Fibroblast of villous mesenchyme (primary cell): ENCODE measurements around the gene HBZ. TPM values are rescaled to one million over a fixed set of nuclear protein-coding genes. Genes with fewer than 3 reads are reported as not detected.
"Not testable (repeated sequence)": the region's sequence is repeated elsewhere in the genome, so short reads cannot be mapped to it uniquely, and the experiment has no call there.

ENCODE experiments used
- DNase-seq: peaks from one replicate; pipeline ENCODE4 v3.0.0-alpha.2; 2010; ENCODE audit warnings: low read depth
- H3K4me3 ChIP-seq: 2 replicates; pipeline ENCODE4 v1.5.1; 2011; ENCODE audit warnings: low read depth, mild to moderate bottlenecking, low read length
- total RNA-seq: library from RNA; depleted of rRNA; stranded (reverse); fragments of >200 nt; gene quantifications from 2 replicates; pipeline ENCODE4 v1.2.3, GENCODE V29; 2012
- TF ChIP-seq, protein P1 (sequence below): IDR thresholded peaks from 2 replicates; pipeline ENCODE4 v1.5.1; 2012; ENCODE audit warnings: low read depth, mild to moderate bottlenecking, low read length; ENCODE audit not compliant: insufficient read depth

Gene HBZ
- total RNA-seq, 1 donor = not detected

GRCh38 chr16:146646-147045 lies 5.8 kb upstream of the HBZ start:
- TF ChIP-seq, protein P1, sequence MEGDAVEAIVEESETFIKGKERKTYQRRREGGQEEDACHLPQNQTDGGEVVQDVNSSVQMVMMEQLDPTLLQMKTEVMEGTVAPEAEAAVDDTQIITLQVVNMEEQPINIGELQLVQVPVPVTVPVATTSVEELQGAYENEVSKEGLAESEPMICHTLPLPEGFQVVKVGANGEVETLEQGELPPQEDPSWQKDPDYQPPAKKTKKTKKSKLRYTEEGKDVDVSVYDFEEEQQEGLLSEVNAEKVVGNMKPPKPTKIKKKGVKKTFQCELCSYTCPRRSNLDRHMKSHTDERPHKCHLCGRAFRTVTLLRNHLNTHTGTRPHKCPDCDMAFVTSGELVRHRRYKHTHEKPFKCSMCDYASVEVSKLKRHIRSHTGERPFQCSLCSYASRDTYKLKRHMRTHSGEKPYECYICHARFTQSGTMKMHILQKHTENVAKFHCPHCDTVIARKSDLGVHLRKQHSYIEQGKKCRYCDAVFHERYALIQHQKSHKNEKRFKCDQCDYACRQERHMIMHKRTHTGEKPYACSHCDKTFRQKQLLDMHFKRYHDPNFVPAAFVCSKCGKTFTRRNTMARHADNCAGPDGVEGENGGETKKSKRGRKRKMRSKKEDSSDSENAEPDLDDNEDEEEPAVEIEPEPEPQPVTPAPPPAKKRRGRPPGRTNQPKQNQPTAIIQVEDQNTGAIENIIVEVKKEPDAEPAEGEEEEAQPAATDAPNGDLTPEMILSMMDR = no peak
- H3K4me3 ChIP-seq = no peak overlapping the region
- DNase-seq = no peak

GRCh38 chr16:149024-149660 lies 3.3 kb upstream of the HBZ start:
- TF ChIP-seq, protein P1 = no peak
- DNase-seq = peak; percentile 45
- no peak overlapping the region for H3K4me3 ChIP-seq

DNA sequence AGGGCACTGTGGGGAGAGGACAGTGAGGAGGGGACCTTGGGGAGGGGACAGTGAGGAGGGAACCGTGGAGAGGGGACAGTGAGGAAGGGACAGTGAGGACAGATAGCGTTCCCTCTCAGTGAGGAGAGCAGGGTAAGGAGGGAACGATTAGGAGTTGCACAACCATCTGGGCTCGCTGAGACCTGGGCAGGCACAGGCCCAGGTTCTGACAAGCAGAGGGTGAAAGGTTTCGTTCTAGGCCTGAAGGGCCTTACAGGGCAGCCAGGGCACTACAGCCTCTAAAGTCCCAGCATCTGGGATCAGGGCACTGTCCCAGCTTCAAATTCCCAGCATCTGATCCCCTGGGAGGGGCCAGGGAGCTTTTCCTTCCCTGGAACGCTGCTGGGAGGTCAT lies 681 bp downstream of the HBZ start:
- H3K4me3 ChIP-seq, DNase-seq: not testable (repeated sequence)

DNA sequence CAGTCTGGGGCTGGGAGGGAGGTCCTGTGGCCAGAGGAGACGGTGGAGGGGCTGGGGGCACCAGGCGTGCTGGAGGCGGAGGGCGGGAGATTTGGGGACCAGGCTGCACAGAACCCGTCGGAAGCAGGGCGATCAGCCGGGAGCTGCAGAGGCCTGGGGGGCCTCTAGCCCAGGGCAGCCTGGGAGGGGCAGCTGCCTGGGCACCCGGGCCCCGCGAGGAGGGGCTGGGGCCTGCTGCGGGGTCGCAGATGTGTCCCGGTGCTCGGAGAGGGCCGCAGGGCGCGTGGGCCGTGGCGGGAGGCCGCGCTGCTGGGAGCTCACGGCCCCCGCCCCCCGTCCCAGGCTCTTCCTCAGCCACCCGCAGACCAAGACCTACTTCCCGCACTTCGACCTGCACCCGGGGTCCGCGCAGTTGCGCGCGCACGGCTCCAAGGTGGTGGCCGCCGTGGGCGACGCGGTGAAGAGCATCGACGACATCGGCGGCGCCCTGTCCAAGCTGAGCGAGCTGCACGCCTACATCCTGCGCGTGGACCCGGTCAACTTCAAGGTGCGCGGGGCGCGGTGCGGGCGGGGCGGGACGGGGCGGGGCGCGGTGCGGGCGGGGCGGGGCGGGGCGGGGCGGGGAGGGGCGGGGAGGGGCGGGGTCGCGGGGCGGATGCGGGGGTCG lies 1.2 kb downstream of the HBZ start:
- not testable (repeated sequence) for H3K4me3 ChIP-seq, DNase-seq

DNA sequence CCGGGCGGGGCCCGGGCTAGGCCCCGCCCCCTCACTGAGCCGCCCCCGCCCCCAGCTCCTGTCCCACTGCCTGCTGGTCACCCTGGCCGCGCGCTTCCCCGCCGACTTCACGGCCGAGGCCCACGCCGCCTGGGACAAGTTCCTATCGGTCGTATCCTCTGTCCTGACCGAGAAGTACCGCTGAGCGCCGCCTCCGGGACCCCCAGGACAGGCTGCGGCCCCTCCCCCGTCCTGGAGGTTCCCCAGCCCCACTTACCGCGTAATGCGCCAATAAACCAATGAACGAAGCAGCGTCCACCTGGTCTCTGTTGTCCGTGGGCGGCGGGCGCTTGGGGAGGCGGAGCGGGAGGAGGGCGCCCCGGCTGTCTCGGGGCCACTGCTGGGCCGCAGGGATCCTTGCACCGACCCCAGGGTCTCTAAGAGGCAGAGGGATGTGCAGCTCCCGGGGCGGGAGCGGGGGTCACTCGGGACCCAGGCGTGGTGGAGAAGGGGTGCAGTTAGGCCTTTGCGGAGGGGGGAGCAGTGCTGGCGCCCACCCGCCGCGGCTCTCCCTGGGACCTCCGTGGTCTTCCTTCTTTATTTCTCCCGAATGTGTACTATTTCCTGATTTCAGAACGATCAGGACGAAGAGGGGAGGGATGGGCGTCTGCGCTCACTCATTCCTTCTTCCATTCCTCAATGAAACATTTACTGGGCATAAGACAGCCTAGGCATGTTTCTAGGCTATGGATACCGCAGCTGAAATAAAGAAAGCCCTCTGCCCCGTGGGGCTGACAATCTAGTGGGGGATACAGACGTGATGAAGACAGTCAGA lies 2.0 kb downstream of the HBZ start:
- TF ChIP-seq, protein P1 = no peak
- H3K4me3 ChIP-seq = peak overlapping the region; percentile 70
- peak; percentile 50 for DNase-seq

DNA sequence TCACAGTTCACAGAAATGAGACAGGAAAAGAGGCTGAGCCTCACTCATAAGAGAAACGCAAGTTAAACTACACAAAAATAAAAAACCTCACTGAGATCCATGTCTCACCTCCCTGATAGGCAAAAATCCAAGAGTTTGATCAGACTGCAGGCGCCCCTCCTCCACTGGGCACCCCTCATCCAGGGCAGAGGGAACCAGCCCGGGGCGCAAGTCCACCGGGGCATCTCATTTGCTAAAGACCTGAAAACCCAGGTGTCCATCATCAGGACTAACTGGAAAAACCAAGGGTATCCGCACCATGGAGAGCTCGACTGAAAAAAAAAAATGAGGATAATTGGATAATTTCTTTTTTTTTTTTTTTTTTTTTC lies 2.6 kb downstream of the HBZ start:
- TF ChIP-seq, protein P1 = no peak
- DNase-seq = no peak
- peak overlapping the region; percentile 70 for H3K4me3 ChIP-seq

DNA sequence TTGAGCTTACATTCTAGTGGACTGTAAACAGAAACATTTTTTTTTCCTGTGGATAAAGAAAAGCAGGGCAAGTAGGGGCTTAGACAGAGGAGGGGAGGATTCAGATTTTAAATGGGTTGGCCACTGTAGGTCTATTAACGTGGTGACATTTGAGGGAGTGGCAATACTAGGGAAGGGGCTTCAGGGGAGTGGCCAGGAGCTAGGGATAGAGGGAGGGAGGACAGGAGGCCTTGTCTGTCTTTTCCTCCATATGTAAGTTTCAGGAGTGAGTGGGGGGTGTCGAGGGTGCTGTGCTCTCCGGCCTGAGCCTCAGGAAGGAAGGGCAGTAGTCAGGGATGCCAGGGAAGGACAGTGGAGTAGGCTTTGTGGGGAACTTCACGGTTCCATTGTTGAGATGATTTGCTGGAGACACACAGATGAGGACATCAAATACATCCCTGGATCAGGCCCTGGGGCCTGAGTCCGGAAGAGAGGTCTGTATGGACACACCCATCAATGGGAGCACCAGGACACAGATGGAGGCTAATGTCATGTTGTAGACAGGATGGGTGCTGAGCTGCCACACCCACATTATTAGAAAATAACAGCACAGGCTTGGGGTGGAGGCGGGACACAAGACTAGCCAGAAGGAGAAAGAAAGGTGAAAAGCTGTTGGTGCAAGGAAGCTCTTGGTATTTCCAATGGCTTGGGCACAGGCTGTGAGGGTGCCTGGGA lies 6.8 kb downstream of the HBZ start:
- H3K4me3 ChIP-seq = no peak overlapping the region
- DNase-seq = no peak
- TF ChIP-seq, protein P1 = no peak

DNA sequence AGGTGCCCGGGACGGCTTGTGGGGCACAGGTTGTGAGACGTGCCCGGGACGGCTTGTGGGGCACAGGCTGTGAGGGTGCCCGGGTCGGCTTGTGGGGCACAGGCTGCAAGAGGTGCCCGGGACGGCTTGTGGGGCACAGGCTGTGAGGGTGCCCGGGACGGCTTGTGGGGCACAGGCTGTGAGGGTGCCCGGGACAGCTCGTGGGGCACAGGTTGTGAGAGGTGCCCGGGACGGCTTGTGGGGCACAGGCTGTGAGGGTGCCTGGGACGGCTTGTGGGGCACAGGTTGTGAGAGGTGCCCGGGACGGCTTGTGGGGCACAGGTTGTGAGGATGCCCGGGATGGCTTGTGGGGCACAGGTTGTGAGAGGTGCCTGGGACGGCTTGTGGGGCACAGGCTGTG lies 7.8 kb downstream of the HBZ start:
- H3K4me3 ChIP-seq, DNase-seq: not testable (repeated sequence)
